Measurements from ENCODE around the gene EHF. TPM values are rescaled to one million over a fixed set of nuclear protein-coding genes. Genes with fewer than 3 reads are reported as not detected.

Gene EHF
- total RNA-seq, 8 experiments from 2014 or later, result 0.09 to 101 (median 0.47) TPM; not detected in 1

- ATAC-seq (replicated peaks in 6 of 8), result peak in 3 of 8 experiments; percentile 54 to 82 (median 75)
- Histone ChIP-seq H3K4me1 (replicated peaks in 1 of 2) (no peaks in the 10 kb centered on the region), H3K4me3 (no peak overlapping the region), H3K27ac (no peak overlapping the region)
- 50 to 100% (median 83%) methylated on average over 1 to 3 of the region's 3 CpGs; no CpG with 5 or more reads in 1 of the 10 experiments for WGBS, 10 experiments
- in situ Hi-C loops (cut with MboI; ENCODE audit: low pct_unique_long_range_greater_than_20kb in 2 of 9, low sequenced_read_pairs in 9 of 9, unreplicated experiment in 9 of 9), result no loop called here
Observed at GRCh38 chr11:34643311-34643710, 22.4 kb downstream of the EHF start.

- Histone ChIP-seq H3K4me3 (no peak overlapping the region), H3K27ac (no peak overlapping the region), H3K4me1 (replicated peaks in 1 of 2) (no peaks in the 10 kb centered on the region)
- in situ Hi-C loops (cut with MboI; ENCODE audit: low pct_unique_long_range_greater_than_20kb in 2 of 9, low sequenced_read_pairs in 9 of 9, unreplicated experiment in 9 of 9), result no loop called here
- WGBS, 10 experiments, result 56 to 100% (median 97%) methylated on average over 1 to 2 of the region's 2 CpGs; no CpG with 5 or more reads in 2 of the 10 experiments
- no peak for ATAC-seq (replicated peaks in 6 of 8)
Observed at GRCh38 chr11:34643846-34644245, 23.0 kb downstream of the EHF start.

GRCh38 chr11:34644669-34645406, 23.9 kb downstream of the EHF start:
- in situ Hi-C loops (cut with MboI; ENCODE audit: low pct_unique_long_range_greater_than_20kb in 2 of 9, low sequenced_read_pairs in 9 of 9, unreplicated experiment in 9 of 9), result no loop called here
- H3K4me1 ChIP-seq (replicated peaks in 1 of 2), result no peaks in the 10 kb centered on the region
- ATAC-seq (replicated peaks in 6 of 8), result peak in 1 of 8 experiments; percentile 11
- H3K4me3 ChIP-seq, result no peak overlapping the region
- WGBS, 10 experiments, result 10 to 94% (median 69%) methylated on average over 2 to 7 of the region's 9 CpGs
- no peak overlapping the region for H3K27ac ChIP-seq

- Histone ChIP-seq H3K4me1 (replicated peaks in 1 of 2) (peaks cover 9 to 11% of the 10 kb centered on the region in 2 donors), H3K4me3 (no peak overlapping the region), H3K27ac (no peak overlapping the region)
- 55 to 100% (median 84%) methylated on average over 1 to 8 of the region's 8 CpGs; no CpG with 5 or more reads in 2 of the 10 experiments for WGBS, 10 experiments
- in situ Hi-C loops (cut with MboI; ENCODE audit: low pct_unique_long_range_greater_than_20kb in 2 of 9, low sequenced_read_pairs in 9 of 9, unreplicated experiment in 9 of 9), result no loop called here
- ATAC-seq (replicated peaks in 6 of 8), result no peak
Observed at GRCh38 chr11:34646431-34646830, 25.5 kb downstream of the EHF start.

GRCh38 chr11:34647131-34647530, 26.2 kb downstream of the EHF start:
- in situ Hi-C loops (cut with MboI; ENCODE audit: low pct_unique_long_range_greater_than_20kb in 2 of 9, low sequenced_read_pairs in 9 of 9, unreplicated experiment in 9 of 9), result no loop called here
- Histone ChIP-seq H3K27ac (no peak overlapping the region), H3K4me3 (no peak overlapping the region), H3K4me1 (replicated peaks in 1 of 2) (peaks cover 14 to 16% of the 10 kb centered on the region in 2 donors)
- ATAC-seq (replicated peaks in 6 of 8), result peak in 2 of 8 experiments; percentile 18 to 34
- 0 to 100% (median 58%) methylated on average over 1 to 2 of the region's 2 CpGs; no CpG with 5 or more reads in 3 of the 10 experiments for WGBS, 10 experiments

- in situ Hi-C loops (cut with MboI; ENCODE audit: low pct_unique_long_range_greater_than_20kb in 2 of 9, low sequenced_read_pairs in 9 of 9, unreplicated experiment in 9 of 9), result no loop called here
- no peak overlapping the region for H3K27ac ChIP-seq
- peaks cover 15 to 19% of the 10 kb centered on the region in 2 donors for H3K4me1 ChIP-seq (replicated peaks in 1 of 2)
- no peak overlapping the region for H3K4me3 ChIP-seq
- 83 to 100% (median 93%) methylated on average over 1 to 3 of the region's 3 CpGs; no CpG with 5 or more reads in 5 of the 10 experiments for WGBS, 10 experiments
- peak in 3 of 8 experiments; percentile 4 to 39 (median 10) for ATAC-seq (replicated peaks in 6 of 8)
Observed at GRCh38 chr11:34647532-34647931, 26.6 kb downstream of the EHF start.

GRCh38 chr11:34648036-34648435, 27.1 kb downstream of the EHF start:
- in situ Hi-C loops (cut with MboI; ENCODE audit: low pct_unique_long_range_greater_than_20kb in 2 of 9, low sequenced_read_pairs in 9 of 9, unreplicated experiment in 9 of 9), result no loop called here
- 50 to 100% (median 85%) methylated on average over 1 of the region's 1 CpG; no CpG with 5 or more reads in 4 of the 10 experiments for WGBS, 10 experiments
- Histone ChIP-seq H3K27ac (no peak overlapping the region), H3K4me1 (replicated peaks in 1 of 2) (peaks cover 15 to 23% of the 10 kb centered on the region in 2 donors), H3K4me3 (no peak overlapping the region)
- no peak for ATAC-seq (replicated peaks in 6 of 8)

GRCh38 chr11:34649597-34649996, 28.7 kb downstream of the EHF start:
- ATAC-seq (replicated peaks in 6 of 8), result no peak
- Histone ChIP-seq H3K4me1 (replicated peaks in 1 of 2) (peaks cover 31 to 39% of the 10 kb centered on the region in 2 donors), H3K27ac (no peak overlapping the region), H3K4me3 (no peak overlapping the region)
- WGBS, 10 experiments, result 33 to 89% (median 71%) methylated on average over 1 to 2 of the region's 2 CpGs; no CpG with 5 or more reads in 6 of the 10 experiments
- in situ Hi-C loops (cut with MboI; ENCODE audit: low pct_unique_long_range_greater_than_20kb in 2 of 9, low sequenced_read_pairs in 9 of 9, unreplicated experiment in 9 of 9), result no loop called here

GRCh38 chr11:34650528-34650927, 29.6 kb downstream of the EHF start:
- Histone ChIP-seq H3K4me1 (replicated peaks in 1 of 2) (peaks cover 38 to 45% of the 10 kb centered on the region in 2 donors), H3K4me3 (no peak overlapping the region), H3K27ac (no peak overlapping the region)
- ATAC-seq (replicated peaks in 6 of 8), result no peak
- 74 to 100% (median 94%) methylated on average over 2 to 6 of the region's 6 CpGs; no CpG with 5 or more reads in 1 of the 10 experiments for WGBS, 10 experiments
- in situ Hi-C loops (cut with MboI; ENCODE audit: low pct_unique_long_range_greater_than_20kb in 2 of 9, low sequenced_read_pairs in 9 of 9, unreplicated experiment in 9 of 9), result no loop called here

- WGBS, 10 experiments, result 10 to 100% (median 27%) methylated on average over 1 to 3 of the region's 3 CpGs; no CpG with 5 or more reads in 4 of the 10 experiments
- Histone ChIP-seq H3K27ac (no peak overlapping the region), H3K4me3 (no peak overlapping the region), H3K4me1 (replicated peaks in 1 of 2) (peaks cover 38 to 45% of the 10 kb centered on the region in 2 donors)
- in situ Hi-C loops (cut with MboI; ENCODE audit: low pct_unique_long_range_greater_than_20kb in 2 of 9, low sequenced_read_pairs in 9 of 9, unreplicated experiment in 9 of 9), result no loop called here
- ATAC-seq (replicated peaks in 6 of 8), result peak in 5 of 8 experiments; percentile 47 to 62 (median 59)
Observed at GRCh38 chr11:34651551-34651950, 30.7 kb downstream of the EHF start.

GRCh38 chr11:34652191-34652973, 31.5 kb downstream of the EHF start:
- no peak for ATAC-seq (replicated peaks in 6 of 8)
- Histone ChIP-seq H3K27ac (no peak overlapping the region), H3K4me3 (no peak overlapping the region), H3K4me1 (replicated peaks in 1 of 2) (peaks cover 38 to 45% of the 10 kb centered on the region in 2 donors)
- in situ Hi-C loops (cut with MboI; ENCODE audit: low pct_unique_long_range_greater_than_20kb in 2 of 9, low sequenced_read_pairs in 9 of 9, unreplicated experiment in 9 of 9), result no loop called here
- WGBS, 10 experiments, result 81 to 100% (median 95%) methylated on average over 2 to 5 of the region's 6 CpGs; no CpG with 5 or more reads in 1 of the 10 experiments

GRCh38 chr11:34653031-34653430, 32.1 kb downstream of the EHF start:
- in situ Hi-C loops (cut with MboI; ENCODE audit: low pct_unique_long_range_greater_than_20kb in 2 of 9, low sequenced_read_pairs in 9 of 9, unreplicated experiment in 9 of 9), result no loop called here
- WGBS, 10 experiments, result 54 to 100% (median 80%) methylated on average over 1 to 3 of the region's 3 CpGs; no CpG with 5 or more reads in 3 of the 10 experiments
- peaks cover 38 to 45% of the 10 kb centered on the region in 2 donors for H3K4me1 ChIP-seq (replicated peaks in 1 of 2)
- no peak for ATAC-seq (replicated peaks in 6 of 8)
- H3K4me3 ChIP-seq, result no peak overlapping the region
- no peak overlapping the region for H3K27ac ChIP-seq
